PC-3 (cell line): ENCODE measurements around the gene THOC6. TPM values are rescaled to one million over a fixed set of nuclear protein-coding genes. Genes with fewer than 3 reads are reported as not detected.

ENCODE experiments used
- ATAC-seq: fragments of 200-7000 bp; cut with Tn5 transposase; 2 replicates; pipeline ENCODE4 v1.9.1; 2020; ENCODE audit warnings: mild to moderate bottlenecking, moderate library complexity
- BruUV-seq: library from RNA; stranded (reverse); fragments of 400-500 nt; replicated peaks from 2 replicates; lab custom pipeline; 2021; lab: Mats Ljungman, UMichigan
- CTCF ChIA-PET: fragments of 300-600 bp; sonication (Branson Sonifier 250); formaldehyde crosslinking; loops from one replicate; lab custom pipeline; 2022; ENCODE audit warnings: antibody characterized with exemption; lab: Charles Lee
- POLR2A ChIA-PET: fragments of 300-600 bp; sonication (Branson Sonifier 250); formaldehyde crosslinking; loops from one replicate; lab custom pipeline; 2022; ENCODE audit warnings: antibody characterized with exemption; ENCODE audit not compliant: unreplicated experiment; lab: Charles Lee
- DNase-seq: peaks from one replicate; pipeline ENCODE4 v3.0.0-alpha.2; 2015
- H2AFZ ChIP-seq: fragments of 300-600 bp; sonication (generic); 2 replicates; pipeline ENCODE4 v1.6.0; 2016; ENCODE audit warnings: antibody characterized with exemption, low read length
- H3F3A ChIP-seq: fragments of 300-600 bp; sonication (generic); one replicate; pipeline ENCODE4 v1.6.0; 2017; ENCODE audit warnings: antibody characterized with exemption, low read length, control low read depth, mild to moderate bottlenecking; ENCODE audit not compliant: unreplicated experiment
- H3K27ac ChIP-seq: fragments of 300-600 bp; sonication (generic); 2 replicates; pipeline ENCODE4 v1.5.1; 2016; ENCODE audit warnings: mild to moderate bottlenecking, low read length
- H3K27me3 ChIP-seq: fragments of 300-600 bp; sonication (generic); 2 replicates; pipeline ENCODE4 v1.6.1; 2016; ENCODE audit warnings: low read length, mixed read lengths
- H3K36me3 ChIP-seq: fragments of 300-600 bp; sonication (generic); 2 replicates; pipeline ENCODE4 v1.6.1; 2016; ENCODE audit warnings: low read depth, mixed run types, low read length, mixed read lengths
- H3K4me1 ChIP-seq: fragments of 300-600 bp; sonication (generic); 2 replicates; pipeline ENCODE4 v1.5.1; 2016; ENCODE audit warnings: low read length; ENCODE audit not compliant: insufficient read depth
- H3K4me2 ChIP-seq: fragments of 300-600 bp; sonication (generic); 2 replicates; pipeline ENCODE4 v1.6.0; 2016; ENCODE audit warnings: low read length
- H3K4me3 ChIP-seq: fragments of 300-600 bp; sonication (generic); 2 replicates; pipeline ENCODE4 v1.5.1; 2016; ENCODE audit warnings: mild to moderate bottlenecking, low read length, mixed read lengths
- H3K79me2 ChIP-seq: fragments of 300-600 bp; sonication (generic); 2 replicates; pipeline ENCODE4 v1.6.1; 2017; ENCODE audit warnings: low read length, mixed read lengths
- H3K9ac ChIP-seq: fragments of 300-600 bp; sonication (generic); 2 replicates; pipeline ENCODE4 v1.6.0; 2016; ENCODE audit warnings: mild to moderate bottlenecking, low read length
- H3K9me2 ChIP-seq: fragments of 300-600 bp; sonication (generic); replicated peaks from 2 replicates; pipeline ENCODE4 v1.6.1; 2016; ENCODE audit warnings: mixed run types, low read length, mixed read lengths
- H3K9me3 ChIP-seq: fragments of 300-600 bp; sonication (generic); 2 replicates; pipeline ENCODE4 v1.6.1; 2016; ENCODE audit warnings: low read length, mixed read lengths
- H4K20me1 ChIP-seq: fragments of 300-600 bp; sonication (generic); 2 replicates; pipeline ENCODE4 v1.6.1; 2016; ENCODE audit warnings: low read length, mixed read lengths
- EZH2 ChIP-seq: fragments of 300-600 bp; sonication (generic); IDR thresholded peaks from one replicate; pipeline ENCODE4 v1.6.1; 2017; ENCODE audit warnings: antibody characterized with exemption, mild to moderate bottlenecking, low read length; ENCODE audit not compliant: unreplicated experiment
- EZH2phosphoT487 ChIP-seq: fragments of 300-600 bp; sonication (generic); IDR thresholded peaks from 2 replicates; pipeline ENCODE4 v1.6.1; 2018; ENCODE audit warnings: mild to moderate bottlenecking, antibody characterized with exemption, low read length, borderline replicate concordance
- intact Hi-C: fragments of 100-400 bp; cut with micrococcal nuclease; formaldehyde crosslinking; loops from 2 replicates; pipeline ENCODE4 v1.9.0; 2023
- total RNA-seq: library from RNA; depleted of rRNA; stranded (reverse); fragments of >200 nt; gene quantifications from 2 replicates; pipeline ENCODE4 v1.2.3, GENCODE V29; 2014
- TF ChIP-seq, protein P1 (sequence below): fragments of 300-600 bp; sonication (generic); conservative IDR thresholded peaks from 2 replicates; pipeline ENCODE4 v1.5.1; 2017; ENCODE audit warnings: antibody characterized with exemption, low read depth, mild to moderate bottlenecking, low read length

THOC6 gene
- total RNA-seq, 1 experiment from 2014 or later = 40.3 TPM

DNA sequence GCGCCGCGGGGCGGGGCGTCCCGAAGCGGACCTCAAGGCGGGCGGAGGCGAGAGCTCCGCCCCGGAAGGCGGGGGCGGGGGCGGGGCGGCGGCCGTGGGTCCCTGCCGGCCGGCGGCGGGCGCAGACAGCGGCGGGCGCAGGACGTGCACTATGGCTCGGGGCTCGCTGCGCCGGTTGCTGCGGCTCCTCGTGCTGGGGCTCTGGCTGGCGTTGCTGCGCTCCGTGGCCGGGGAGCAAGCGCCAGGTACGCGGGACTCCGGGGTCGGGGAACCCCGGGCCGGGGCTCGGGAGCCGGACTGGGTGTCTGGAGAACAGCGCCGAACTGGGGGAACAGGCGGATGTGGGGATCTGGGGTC is 3.6 kb upstream of the THOC6 start, which contains the start of gene TNFRSF12A:
Gene TNFRSF12A (plus strand): TSS at position 122 of the 357 bp plus-strand sequence. CDS start 30 bp downstream, at position 152.
- Histone ChIP-seq H3K79me2 (peaks cover 12% of the 10 kb centered on the region), H2AFZ (peak within 1 kb of the TSS; percentile 79), H3K27ac (peak within 1 kb of the TSS; percentile 100), H3K4me1 (peaks cover 18% of the 10 kb centered on the region), H3K4me3 (peak within 1 kb of the TSS; percentile 94), H3K9me3 (no peaks in the 10 kb centered on the region), H3K9ac (peak within 1 kb of the TSS; percentile 91), H3K27me3 (no peaks in the 10 kb centered on the region), H3K36me3 (peaks cover 10% of the 10 kb centered on the region), H3K9me2 (no peaks in the 10 kb centered on the region), H4K20me1 (no peaks in the 10 kb centered on the region), H3F3A (no peaks in the 10 kb centered on the region), H3K4me2 (peak within 1 kb of the TSS; percentile 99)
- intact Hi-C loops = no loop called here
- ChIA-PET POLR2A (interaction anchor here (0.6 to 1.7 kb wide), 7 partner anchors 8 to 1606 kb away, joined by 3 to 18 read pairs (median 5); partner anchors contain the start of genes NUBP2 and SPSB3), CTCF (interaction anchor here (0.6 to 1.2 kb wide), 4 partner anchors 8 to 1678 kb away, joined by 3 to 5 read pairs (median 4); no protein-coding TSS in a partner anchor)
- TF ChIP-seq EZH2 (no peak), EZH2phosphoT487 (no peak)
- TF ChIP-seq, protein P1, sequence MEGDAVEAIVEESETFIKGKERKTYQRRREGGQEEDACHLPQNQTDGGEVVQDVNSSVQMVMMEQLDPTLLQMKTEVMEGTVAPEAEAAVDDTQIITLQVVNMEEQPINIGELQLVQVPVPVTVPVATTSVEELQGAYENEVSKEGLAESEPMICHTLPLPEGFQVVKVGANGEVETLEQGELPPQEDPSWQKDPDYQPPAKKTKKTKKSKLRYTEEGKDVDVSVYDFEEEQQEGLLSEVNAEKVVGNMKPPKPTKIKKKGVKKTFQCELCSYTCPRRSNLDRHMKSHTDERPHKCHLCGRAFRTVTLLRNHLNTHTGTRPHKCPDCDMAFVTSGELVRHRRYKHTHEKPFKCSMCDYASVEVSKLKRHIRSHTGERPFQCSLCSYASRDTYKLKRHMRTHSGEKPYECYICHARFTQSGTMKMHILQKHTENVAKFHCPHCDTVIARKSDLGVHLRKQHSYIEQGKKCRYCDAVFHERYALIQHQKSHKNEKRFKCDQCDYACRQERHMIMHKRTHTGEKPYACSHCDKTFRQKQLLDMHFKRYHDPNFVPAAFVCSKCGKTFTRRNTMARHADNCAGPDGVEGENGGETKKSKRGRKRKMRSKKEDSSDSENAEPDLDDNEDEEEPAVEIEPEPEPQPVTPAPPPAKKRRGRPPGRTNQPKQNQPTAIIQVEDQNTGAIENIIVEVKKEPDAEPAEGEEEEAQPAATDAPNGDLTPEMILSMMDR = no peak
- BruUV-seq = no TSS peak
- DNase-seq (peak; percentile 79), ATAC-seq (peak; percentile 3)

- Histone ChIP-seq H3K36me3 (peaks cover 10% of the 10 kb centered on the region), H3K4me3 (peak overlapping the region; percentile 94), H3K4me2 (peak overlapping the region; percentile 99), H3K4me1 (peaks cover 18% of the 10 kb centered on the region), H3K9ac (peak overlapping the region; percentile 91), H3K9me3 (no peaks in the 10 kb centered on the region), H3F3A (no peaks in the 10 kb centered on the region), H2AFZ (no peak overlapping the region), H4K20me1 (no peaks in the 10 kb centered on the region), H3K27me3 (no peaks in the 10 kb centered on the region), H3K79me2 (peaks cover 12% of the 10 kb centered on the region), H3K9me2 (no peaks in the 10 kb centered on the region), H3K27ac (peak overlapping the region; percentile 100)
- ATAC-seq (peak; percentile 20), DNase-seq (peak; percentile 88)
- intact Hi-C loops = no loop called here
- POLR2A ChIA-PET = interaction anchor here (0.7 to 1.7 kb wide), 4 partner anchors 7 to 17 kb away, joined by 5 to 18 read pairs (median 10); no protein-coding TSS in a partner anchor
- TF ChIP-seq EZH2 (no peak), EZH2phosphoT487 (peak; percentile 49; the same call in 1 of the 2 replicates)
- TF ChIP-seq, protein P1 = no peak
- CTCF ChIA-PET = interaction anchor here (0.8 to 1.2 kb wide), 2 partner anchors 10 to 294 kb away, joined by 3 to 5 read pairs; no protein-coding TSS in a partner anchor
- no TSS peak for BruUV-seq
These were observed 3.0 kb upstream of the THOC6 start for GRCh38 chr16:3020604-3021448.
